NCI-H146 (cell line): Measurements from ENCODE around the gene MARF1.
A peak's percentile ranks its signal among the peaks of the same experiment; 100 is the strongest.
"Not testable (repeated sequence)": the region's sequence is repeated elsewhere in the genome, so short reads cannot be mapped to it uniquely, and the experiment has no call there.

Experiments used
- DNase-seq: peaks from one replicate; lab custom pipeline; 2025; lab: John Stamatoyannopoulos, UW

The MARF1 gene

DNA sequence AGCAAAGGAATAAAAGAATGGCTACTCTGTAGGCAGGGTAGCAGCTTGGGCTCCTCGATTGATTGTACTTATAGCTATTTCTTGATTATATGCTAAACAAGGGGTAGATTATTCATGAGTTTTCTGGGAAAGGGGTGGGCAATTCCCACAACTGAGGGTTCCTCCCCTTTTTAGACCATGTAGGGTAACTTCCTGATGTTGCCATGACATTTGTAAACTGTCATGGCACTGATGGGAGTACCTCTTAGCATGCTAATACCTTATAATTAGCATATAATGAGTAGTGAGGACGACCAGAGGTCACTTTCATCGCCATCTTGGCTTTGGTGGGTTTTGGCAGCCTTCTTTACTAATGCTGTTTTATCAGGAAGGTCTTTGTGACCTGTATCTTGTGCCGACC lies 72.3 kb downstream of the MARF1 start:
- DNase-seq = not testable (repeated sequence)

DNA sequence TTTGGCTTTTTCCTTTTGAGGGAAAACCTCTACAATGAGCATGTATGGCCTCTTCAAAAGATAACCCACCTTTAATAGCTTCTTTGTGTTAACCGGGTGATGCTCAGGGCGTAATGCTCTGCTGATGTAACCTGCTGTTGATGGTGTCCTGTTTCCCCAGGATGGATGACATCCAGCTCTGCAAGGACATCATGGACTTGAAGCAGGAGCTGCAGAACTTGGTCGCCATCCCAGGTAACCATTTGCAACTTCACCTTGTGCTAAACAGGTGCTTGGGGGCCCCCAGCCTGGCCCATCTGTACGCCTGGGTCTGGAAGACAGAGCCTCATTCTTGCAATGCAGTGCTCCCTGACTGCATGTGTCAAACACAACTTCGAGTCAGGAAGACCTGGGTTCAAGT lies 75.1 kb downstream of the MARF1 start:
- DNase-seq = no peak

GRCh38 chr16:15566095-15566494 lies 76.9 kb downstream of the MARF1 start:
- DNase-seq = no peak

GRCh38 chr16:15564604-15565339 lies 78.2 kb downstream of the MARF1 start:
- no peak for DNase-seq

GRCh38 chr16:15559176-15559575 lies 83.8 kb downstream of the MARF1 start:
- no peak for DNase-seq

DNA sequence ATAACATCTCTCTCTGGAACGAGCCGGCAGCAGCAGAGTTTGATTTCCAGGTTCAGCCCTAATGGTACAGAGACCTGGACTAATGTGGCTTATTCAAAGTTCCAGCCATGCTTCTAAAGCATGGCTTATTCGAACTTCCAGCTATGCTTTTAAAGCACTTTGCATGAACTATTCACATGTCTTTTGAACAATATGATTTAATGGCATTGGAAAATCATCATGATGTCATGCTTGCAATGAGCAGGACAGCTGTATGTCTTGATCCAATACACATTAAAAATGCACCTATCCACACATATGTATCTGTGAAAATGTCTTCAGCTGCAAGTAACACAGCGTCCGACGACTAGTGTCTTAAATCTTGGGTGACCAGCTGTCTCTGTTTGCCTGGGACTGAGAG lies 85.7 kb downstream of the MARF1 start:
- no peak for DNase-seq

GRCh38 chr16:15556130-15556529 lies 86.8 kb downstream of the MARF1 start:
- no peak for DNase-seq

DNA sequence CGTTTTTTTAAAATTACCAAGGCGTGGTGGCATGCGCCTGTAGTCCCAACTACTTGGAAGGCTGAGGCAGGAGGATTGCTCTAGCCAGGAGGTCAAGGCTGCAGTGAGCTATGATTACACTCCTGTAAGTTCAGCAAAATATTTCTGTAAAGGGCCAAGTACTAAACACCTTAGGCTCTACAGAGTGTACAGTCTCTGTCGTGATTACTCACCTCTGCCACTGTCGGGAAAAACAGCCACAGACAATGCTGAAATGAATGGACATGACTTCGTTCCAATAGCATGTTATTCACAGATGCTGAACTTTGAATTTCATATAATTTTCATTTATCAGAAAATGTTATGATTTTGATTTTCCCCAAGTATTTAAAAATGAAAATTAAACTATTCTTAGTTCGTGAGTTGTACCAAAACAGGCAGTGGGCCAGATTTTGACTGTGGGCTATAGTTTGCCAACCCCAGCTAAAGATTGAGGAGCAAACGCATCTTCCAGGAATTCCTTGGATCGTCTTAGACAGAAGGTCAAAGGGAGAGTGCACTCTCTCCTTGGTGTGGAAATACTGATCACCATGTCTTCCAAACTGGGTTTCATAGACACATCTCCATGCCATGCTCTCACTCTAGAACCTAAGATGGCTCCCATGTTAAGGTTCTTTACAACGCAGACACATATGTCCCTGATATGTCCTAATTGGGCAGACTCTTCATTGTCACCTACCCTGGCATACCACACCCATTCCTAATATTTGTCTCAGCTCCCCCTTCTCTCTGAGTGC lies 89.5 kb downstream of the MARF1 start:
- no peak for DNase-seq

DNA sequence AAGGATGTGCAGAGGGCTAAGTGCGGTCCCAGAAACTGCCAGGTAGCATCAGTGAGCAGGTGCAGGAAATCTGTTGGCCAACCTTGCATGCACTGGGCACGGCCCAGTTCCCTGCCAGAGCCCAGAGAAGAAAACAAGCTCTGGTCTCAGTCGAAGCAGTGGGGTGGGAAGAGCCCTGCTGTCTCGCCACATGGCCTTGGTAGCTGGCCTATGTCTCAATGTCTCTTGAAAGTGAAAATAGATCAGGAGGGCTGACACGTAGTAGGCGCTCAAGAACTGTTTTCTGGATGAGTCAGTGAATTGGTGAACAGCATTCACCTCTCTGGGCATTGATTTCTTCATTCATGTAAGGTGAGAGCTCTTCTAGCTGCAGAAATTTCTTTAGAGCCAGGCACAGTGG lies 90.4 kb downstream of the MARF1 start:
- no peak for DNase-seq

DNA sequence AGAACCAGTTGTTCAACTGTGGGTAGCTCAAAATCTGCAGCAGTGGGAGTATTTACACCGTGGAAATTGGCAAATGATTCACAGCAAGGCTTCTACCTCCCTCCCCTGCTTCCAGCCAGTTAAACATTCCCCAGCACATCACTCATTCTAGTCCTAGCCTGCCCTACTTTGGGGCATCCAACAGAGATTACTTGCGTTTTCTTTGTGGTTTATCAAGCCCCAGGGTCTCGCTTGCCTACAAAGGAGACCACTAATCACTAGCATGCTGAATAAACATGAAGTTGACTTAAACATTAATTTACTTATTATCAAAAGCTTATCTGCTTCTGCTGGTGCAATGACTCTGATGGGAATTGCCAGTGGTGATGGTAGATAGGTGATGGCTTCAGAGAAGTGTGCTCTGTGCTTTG lies 94.5 kb downstream of the MARF1 start:
- DNase-seq = peak; percentile 16

DNA sequence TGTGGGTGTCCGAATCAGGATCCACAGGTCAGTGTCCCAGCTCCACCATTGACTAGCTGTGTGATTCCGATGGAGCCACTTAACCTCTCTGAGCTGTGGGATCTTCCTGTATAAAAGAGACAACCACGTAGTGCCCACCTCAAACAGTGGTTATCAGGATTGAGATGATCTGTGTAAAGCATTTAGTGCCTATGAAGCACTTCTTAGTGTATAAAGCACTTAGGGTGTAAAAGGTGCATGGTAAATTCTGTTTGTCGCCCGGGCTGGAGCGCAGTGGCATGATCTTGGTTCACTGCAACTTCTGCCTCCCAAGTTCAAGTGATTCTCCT lies 95.2 kb downstream of the MARF1 start:
- no peak for DNase-seq

GRCh38 chr16:15547072-15547767 lies 95.7 kb downstream of the MARF1 start:
- not testable (repeated sequence) for DNase-seq

GRCh38 chr16:15545544-15545943 lies 97.4 kb downstream of the MARF1 start:
- DNase-seq = no peak

GRCh38 chr16:15544405-15544804 lies 98.5 kb downstream of the MARF1 start:
- DNase-seq = no peak
